RWPE2 (cell line): ENCODE results near the gene FTCDNL1.

Source experiments
- ATAC-seq: fragments of 200-7000 bp; cut with Tn5 transposase; 3 replicates; pipeline ENCODE4 v1.9.1; 2021; ENCODE audit warnings: low read depth
- DNase-seq: peaks from one replicate; pipeline ENCODE4 v3.0.0-alpha.2; 2020; ENCODE audit warnings: low spot score
- H3K27ac ChIP-seq: fragments of 450-650 bp; 2 replicates; pipeline ENCODE4 v1.5.1; 2017; ENCODE audit warnings: mild to moderate bottlenecking; ENCODE audit not compliant: poor library complexity, severe bottlenecking
- H3K27me3 ChIP-seq: fragments of 250-450 bp; sonication (Bioruptor Pico); 2 replicates; pipeline ENCODE4 v1.5.1; 2021; ENCODE audit warnings: mild to moderate bottlenecking, moderate library complexity; ENCODE audit not compliant: insufficient read depth, poor library complexity, severe bottlenecking
- H3K36me3 ChIP-seq: fragments of 250-450 bp; sonication (Bioruptor Pico); 2 replicates; pipeline ENCODE4 v1.5.1; 2020; ENCODE audit warnings: low read depth, mild to moderate bottlenecking, moderate library complexity
- H3K4me1 ChIP-seq: fragments of 250-450 bp; sonication (Bioruptor Pico); 2 replicates; pipeline ENCODE4 v1.5.1; 2021; ENCODE audit warnings: mild to moderate bottlenecking, moderate library complexity; ENCODE audit not compliant: insufficient read depth, poor library complexity, severe bottlenecking
- H3K4me3 ChIP-seq: fragments of 250-450 bp; sonication (Bioruptor Pico); 2 replicates; pipeline ENCODE4 v1.5.1; 2021; ENCODE audit warnings: mild to moderate bottlenecking, moderate library complexity; ENCODE audit not compliant: severe bottlenecking
- H3K9me3 ChIP-seq: fragments of 250-450 bp; sonication (Bioruptor Pico); 2 replicates; pipeline ENCODE4 v1.5.1; 2021; ENCODE audit warnings: mild to moderate bottlenecking, moderate library complexity; ENCODE audit not compliant: severe bottlenecking
- CTCF ChIP-seq: fragments of 450-650 bp; IDR thresholded peaks from one replicate; pipeline ENCODE4 v1.5.1; 2017; ENCODE audit warnings: mild to moderate bottlenecking, moderate library complexity; ENCODE audit not compliant: poor library complexity, severe bottlenecking

Gene FTCDNL1

GRCh38 chr2:199869227-199869541 lies 18.2 kb upstream of the FTCDNL1 start:
- DNase-seq (no peak), ATAC-seq (no peak)
- no peak overlapping the region for H3K4me3 ChIP-seq
- no peaks in the 10 kb centered on the region for H3K4me1 ChIP-seq
- no peak overlapping the region for H3K27ac ChIP-seq
- TF ChIP-seq CTCF: no peak
- H3K36me3 ChIP-seq: no peaks in the 10 kb centered on the region
- H3K9me3 ChIP-seq: no peaks in the 10 kb centered on the region
- H3K27me3 ChIP-seq: peaks cover 6% of the 10 kb centered on the region

DNA sequence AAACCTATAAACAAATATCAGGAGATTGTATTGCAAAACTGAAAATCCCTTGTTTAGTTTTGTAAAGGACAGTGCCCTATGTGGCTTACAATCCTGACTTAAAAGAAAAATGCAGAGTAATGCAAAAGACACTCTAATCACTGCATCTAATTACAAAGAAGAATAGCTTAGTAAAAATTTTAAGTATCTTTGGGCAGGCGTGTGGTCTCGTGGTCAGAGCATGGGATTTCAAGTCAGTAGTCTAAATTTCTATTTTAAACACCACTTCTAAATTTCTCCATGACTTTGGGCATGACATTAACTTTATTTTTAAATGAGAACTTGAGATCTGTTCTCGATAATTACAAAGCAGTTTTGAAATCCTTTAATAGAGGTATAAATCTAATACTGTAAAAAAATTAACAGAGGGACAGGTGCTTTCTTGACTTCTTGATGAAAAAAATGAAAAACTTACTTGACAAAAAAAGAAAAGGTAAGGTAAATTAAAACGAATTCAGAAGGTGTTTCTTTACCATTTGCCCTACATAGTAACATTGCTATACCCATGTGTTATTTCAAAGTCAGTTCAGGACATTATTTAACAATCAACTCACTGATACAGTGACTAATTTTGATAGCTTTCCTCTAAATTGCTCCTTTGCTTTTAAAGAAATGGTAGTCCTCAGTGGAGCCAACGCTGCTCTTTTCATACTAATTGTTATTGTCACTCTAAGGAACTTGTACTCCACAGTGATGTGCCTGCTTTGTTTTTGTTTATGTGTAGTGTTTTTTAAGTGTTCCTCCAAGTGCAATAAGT lies 17.6 kb upstream of the FTCDNL1 start:
- peaks cover 10% of the 10 kb centered on the region for H3K27me3 ChIP-seq
- H3K4me1 ChIP-seq: no peaks in the 10 kb centered on the region
- no peak for TF ChIP-seq CTCF
- H3K4me3 ChIP-seq: no peak overlapping the region
- DNase-seq: no peak
- no peaks in the 10 kb centered on the region for H3K9me3 ChIP-seq
- ATAC-seq: no peak
- no peak overlapping the region for H3K27ac ChIP-seq
- no peaks in the 10 kb centered on the region for H3K36me3 ChIP-seq

DNA sequence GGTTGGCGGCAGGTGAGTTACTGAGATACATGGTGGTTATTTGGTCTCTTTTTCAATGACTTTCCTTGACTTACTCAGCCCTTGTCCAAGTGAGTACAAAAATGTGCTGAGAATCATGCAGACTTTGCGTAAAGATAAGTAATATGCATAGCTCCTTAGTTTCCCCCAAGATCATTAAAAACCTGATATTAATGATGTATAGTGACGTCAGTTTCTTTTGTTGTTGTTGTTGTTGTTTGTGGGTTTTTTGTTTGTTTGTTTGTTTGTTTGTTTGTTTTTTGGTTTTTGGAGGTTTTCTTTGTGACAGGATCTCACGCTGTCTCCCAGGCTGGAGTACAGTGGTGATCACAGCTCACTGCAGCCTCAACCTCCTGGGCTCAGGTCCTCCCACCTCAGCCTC lies 14.9 kb upstream of the FTCDNL1 start:
- no peak for DNase-seq

GRCh38 chr2:199862788-199863187 lies 11.8 kb upstream of the FTCDNL1 start:
- ATAC-seq: no peak

More for the DNA sequence above, 14.9 kb upstream of the FTCDNL1 start:
- Histone ChIP-seq H3K27ac (no peak overlapping the region), H3K36me3 (no peaks in the 10 kb centered on the region), H3K27me3 (peaks cover 16% of the 10 kb centered on the region), H3K9me3 (no peaks in the 10 kb centered on the region), H3K4me3 (no peak overlapping the region), H3K4me1 (no peaks in the 10 kb centered on the region)
- ATAC-seq: no peak
- TF ChIP-seq CTCF: no peak

More at GRCh38 chr2:199862788-199863187, 11.8 kb upstream of the FTCDNL1 start:
- Histone ChIP-seq H3K36me3 (no peaks in the 10 kb centered on the region), H3K4me3 (no peak overlapping the region), H3K27me3 (peaks cover 14% of the 10 kb centered on the region), H3K27ac (no peak overlapping the region), H3K9me3 (no peaks in the 10 kb centered on the region), H3K4me1 (no peaks in the 10 kb centered on the region)
- TF ChIP-seq CTCF: no peak
- DNase-seq: no peak
